Left lung (tissue), 10 donors: ENCODE results near the gene PAX7. TPM values are rescaled to one million over a fixed set of nuclear protein-coding genes. Genes with fewer than 3 reads are reported as not detected.
A peak's percentile ranks its signal among the peaks of the same experiment; 100 is the strongest.

Experiments
- ATAC-seq: fragments of 200-7000 bp; cut with Tn5 transposase; one replicate; pipeline ENCODE4 v1.9.1; 2020; ENCODE audit warnings: moderate library complexity
- DNase-seq, 4 donors: peaks; one replicate each; pipeline ENCODE4 v3.0.0-alpha.2; 2013 to 2020
- H3K27ac ChIP-seq, 2 donors: fragments of 200-600 bp; sonication (generic) in 1 of 2; one replicate each; pipeline versions ENCODE4 v1.5.0 to v1.8.0; 2020 to 2021
- H3K27me3 ChIP-seq, 2 donors: fragments of 200-600 bp; sonication (generic) in 1 of 2; one replicate each; pipeline versions ENCODE4 v1.5.0 to v1.8.0; 2020 to 2021
- H3K36me3 ChIP-seq, 2 donors: fragments of 200-600 bp; sonication (generic) in 1 of 2; one replicate each; pipeline versions ENCODE4 v1.5.0 to v1.8.0; 2020 to 2021
- H3K4me1 ChIP-seq, 2 donors: fragments of 200-600 bp; one replicate each; pipeline ENCODE4 v1.8.0; 2021
- H3K4me3 ChIP-seq, 2 donors: fragments of 200-600 bp; sonication (generic) in 1 of 2; one replicate each; pipeline versions ENCODE4 v1.5.0 to v1.8.0; 2020 to 2021; ENCODE audit warnings: mild to moderate bottlenecking in 1 of 2
- H3K9me3 ChIP-seq, 2 donors: fragments of 200-600 bp; sonication (generic) in 1 of 2; one replicate each; pipeline versions ENCODE4 v1.5.0 to v1.8.0; 2020 to 2021
- CTCF ChIP-seq, 2 donors: fragments of 200-600 bp; sonication (generic) in 1 of 2; IDR thresholded peaks; one replicate each; pipeline versions ENCODE4 v1.5.0 to v1.8.0; 2021; ENCODE audit warnings: antibody characterized with exemption in 2 of 2
- intact Hi-C, 2 donors: fragments of 100-400 bp; cut with DNase I; formaldehyde crosslinking; loops; one replicate each; pipeline versions ENCODE4 v1.11.2 to v1.14.2; 2022
- polyA plus RNA-seq, 6 donors: library from polyadenylated mRNA; unstranded; fragments of 120-200 nt; gene quantifications; one replicate each; pipeline ENCODE4 v1.2.1, GENCODE V29; 2013; ENCODE audit not compliant: insufficient read length in 6 of 6
- total RNA-seq, 2 donors: library from RNA; stranded (reverse); fragmentation: NEBNext Ultra II Directional; extraction: Animal tissue kit (Norgen Biotek cat#: 25700); gene quantifications; one replicate each; pipeline ENCODE4 v1.2.1, GENCODE V29; 2021
- donor health status: DM: no; HTN: yes; CAD: no.
- donor health status: DM: no; HTN: no; CAD: no.

The PAX7 gene
- total and polyA plus RNA-seq, 8 donors: 0.03 TPM; not detected in 7

- Histone ChIP-seq H3K4me1 (peaks cover 3 to 12% of the 10 kb centered on the region in 2 donors), H3K4me3 (no peak overlapping the region), H3K36me3 (no peaks in the 10 kb centered on the region), H3K27me3 (peaks cover 100% of the 10 kb centered on the region in 2 donors), H3K9me3 (no peaks in the 10 kb centered on the region), H3K27ac (no peak overlapping the region)
- ATAC-seq: no peak
- DNase-seq: no peak
- intact Hi-C loops: no loop called here
- TF ChIP-seq CTCF (IDR thresholded peaks at IDR 0.05): no peak
Measured at GRCh38 chr1:18633422-18634155, 2.9 kb downstream of the PAX7 start.

- no peak overlapping the region for H3K27ac ChIP-seq
- H3K27me3 ChIP-seq: peaks cover 100% of the 10 kb centered on the region in 2 donors
- peaks cover 3 to 12% of the 10 kb centered on the region in 2 donors for H3K4me1 ChIP-seq
- no peaks in the 10 kb centered on the region for H3K9me3 ChIP-seq
- intact Hi-C loops: no loop called here
- ATAC-seq: no peak
- no peaks in the 10 kb centered on the region for H3K36me3 ChIP-seq
- H3K4me3 ChIP-seq: no peak overlapping the region
- no peak for TF ChIP-seq CTCF (IDR thresholded peaks at IDR 0.05)
- no peak for DNase-seq
Measured at GRCh38 chr1:18634276-18634675, 3.6 kb downstream of the PAX7 start.

- ATAC-seq (no peak), DNase-seq (no peak)
- Histone ChIP-seq H3K27ac (no peak overlapping the region), H3K27me3 (peaks cover 98 to 100% of the 10 kb centered on the region in 2 donors), H3K4me3 (no peak overlapping the region), H3K36me3 (no peaks in the 10 kb centered on the region), H3K9me3 (no peaks in the 10 kb centered on the region), H3K4me1 (peaks cover 3 to 12% of the 10 kb centered on the region in 2 donors)
- intact Hi-C loops: no loop called here
- no peak for TF ChIP-seq CTCF (IDR thresholded peaks at IDR 0.05)
Measured at GRCh38 chr1:18635070-18635577, 4.5 kb downstream of the PAX7 start.

GRCh38 chr1:18635891-18636595, 5.4 kb downstream of the PAX7 start:
- H3K27ac ChIP-seq: no peak overlapping the region
- H3K36me3 ChIP-seq: no peaks in the 10 kb centered on the region
- H3K4me3 ChIP-seq: no peak overlapping the region
- TF ChIP-seq CTCF (IDR thresholded peaks at IDR 0.05): no peak
- no peaks in the 10 kb centered on the region for H3K9me3 ChIP-seq
- H3K4me1 ChIP-seq: peaks cover 2 to 7% of the 10 kb centered on the region in 2 donors
- peak; percentile 30 for ATAC-seq
- no peak for DNase-seq
- intact Hi-C loops: no loop called here
- H3K27me3 ChIP-seq: peaks cover 98 to 100% of the 10 kb centered on the region in 2 donors
